ENCODE measurements around the gene DPP9.

The DPP9 gene

DNA sequence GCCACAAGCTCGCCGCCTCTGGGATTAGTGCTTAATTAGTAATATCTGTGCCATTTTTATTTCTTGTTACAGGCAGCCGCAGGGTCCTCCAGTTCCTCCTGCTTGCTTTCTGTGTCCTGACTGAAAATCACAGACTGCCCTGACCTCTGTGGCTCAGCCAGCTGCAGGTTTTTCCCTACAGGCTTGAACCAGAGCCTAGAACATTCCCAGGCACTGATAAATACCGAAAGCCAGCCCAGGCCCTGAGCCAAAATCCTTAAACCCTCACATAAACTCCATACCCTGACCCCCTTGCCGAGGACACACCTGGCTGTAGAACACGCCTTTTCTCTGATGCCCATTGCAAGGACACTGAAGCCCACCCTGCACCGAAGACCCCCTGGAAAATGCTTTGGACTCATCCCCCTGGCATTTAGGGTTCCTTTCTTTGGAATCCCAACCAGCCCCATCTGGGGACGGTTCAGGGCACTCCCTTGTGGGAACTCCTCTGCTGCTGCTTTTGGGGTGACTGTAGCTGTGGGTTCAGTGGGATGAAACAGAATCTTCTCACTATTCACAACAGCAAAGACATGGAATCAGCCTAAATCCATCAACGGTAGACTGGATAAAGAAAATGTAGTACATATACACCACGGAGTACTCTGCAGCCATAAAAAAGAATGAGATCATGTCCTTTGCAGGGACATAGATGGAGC is 15.5 kb downstream of the DPP9 start:
- no peak for DNase-seq

DNA sequence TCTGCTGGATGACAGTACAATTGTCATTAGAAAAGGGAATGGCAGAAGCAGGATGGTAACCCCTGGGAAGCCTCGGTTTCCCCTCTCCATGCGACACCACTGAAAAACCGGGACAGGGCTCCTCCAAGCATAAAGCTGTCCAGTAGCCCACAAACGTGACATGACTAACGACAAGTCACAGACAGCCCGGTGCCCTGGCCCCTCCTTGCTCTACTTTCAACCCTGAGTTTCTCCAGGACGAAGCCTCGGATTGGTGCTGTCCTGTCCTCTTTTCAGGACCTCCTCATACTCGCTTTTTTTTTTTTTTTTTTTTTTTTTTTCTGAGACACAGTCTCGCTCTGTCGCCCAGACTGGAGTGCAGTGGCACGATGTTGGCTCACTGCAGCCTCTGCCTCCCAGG is 16.3 kb downstream of the DPP9 start:
- DNase-seq: no peak

DNA sequence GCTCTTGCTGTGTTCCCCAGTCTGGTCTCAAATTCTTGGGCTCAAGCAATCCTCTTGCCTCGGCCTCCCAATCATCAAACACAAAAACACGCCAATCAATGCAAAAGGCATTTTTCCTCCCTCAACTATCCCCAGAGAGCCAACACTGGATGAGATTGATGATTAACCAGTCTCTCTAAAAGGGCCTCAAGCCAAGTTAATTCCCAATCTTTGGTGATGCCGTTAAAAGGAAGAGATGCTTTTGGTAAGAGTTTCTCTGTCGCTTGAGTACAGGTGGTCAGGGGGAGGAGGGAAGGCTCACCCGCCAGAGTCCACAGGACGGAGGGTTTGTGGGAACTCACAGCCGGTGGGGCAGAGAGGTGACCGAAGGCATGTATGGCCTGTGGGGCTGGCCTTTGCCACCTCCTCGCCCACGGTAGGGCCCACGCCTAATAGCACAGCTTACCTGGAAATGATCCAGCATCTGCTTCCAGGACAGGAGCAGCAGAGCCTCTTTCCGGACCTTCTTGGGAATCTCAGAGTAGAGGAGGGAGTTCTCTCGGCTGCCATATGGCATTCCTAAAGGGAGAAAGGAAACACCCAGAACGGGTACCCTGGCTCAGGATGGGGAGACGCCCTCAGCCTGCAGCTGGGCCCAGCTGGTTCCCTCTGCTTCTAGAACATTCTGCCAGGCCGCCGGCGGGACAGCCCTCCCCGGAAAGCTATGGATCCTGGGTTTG is 18.1 kb downstream of the DPP9 start:
- no peak for DNase-seq

DNA sequence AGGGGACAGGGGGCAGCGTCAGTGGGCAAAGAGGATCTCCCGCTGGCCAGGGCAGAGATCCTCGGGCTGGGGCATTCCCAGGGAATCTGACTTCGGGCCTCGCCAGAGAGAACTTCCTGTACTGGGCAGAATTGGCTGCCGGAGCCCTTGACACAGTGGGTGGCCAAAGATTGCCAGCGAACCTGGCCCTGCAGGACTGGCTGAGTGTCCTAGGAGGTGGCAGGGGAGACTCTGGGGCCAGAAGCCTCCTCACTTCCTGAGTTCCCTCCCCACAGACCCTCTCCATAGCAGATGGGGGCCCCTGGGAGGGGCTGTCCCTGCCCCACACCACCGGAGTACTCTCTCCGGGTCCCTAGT is 19.3 kb downstream of the DPP9 start:
- DNase-seq: no peak

DNA sequence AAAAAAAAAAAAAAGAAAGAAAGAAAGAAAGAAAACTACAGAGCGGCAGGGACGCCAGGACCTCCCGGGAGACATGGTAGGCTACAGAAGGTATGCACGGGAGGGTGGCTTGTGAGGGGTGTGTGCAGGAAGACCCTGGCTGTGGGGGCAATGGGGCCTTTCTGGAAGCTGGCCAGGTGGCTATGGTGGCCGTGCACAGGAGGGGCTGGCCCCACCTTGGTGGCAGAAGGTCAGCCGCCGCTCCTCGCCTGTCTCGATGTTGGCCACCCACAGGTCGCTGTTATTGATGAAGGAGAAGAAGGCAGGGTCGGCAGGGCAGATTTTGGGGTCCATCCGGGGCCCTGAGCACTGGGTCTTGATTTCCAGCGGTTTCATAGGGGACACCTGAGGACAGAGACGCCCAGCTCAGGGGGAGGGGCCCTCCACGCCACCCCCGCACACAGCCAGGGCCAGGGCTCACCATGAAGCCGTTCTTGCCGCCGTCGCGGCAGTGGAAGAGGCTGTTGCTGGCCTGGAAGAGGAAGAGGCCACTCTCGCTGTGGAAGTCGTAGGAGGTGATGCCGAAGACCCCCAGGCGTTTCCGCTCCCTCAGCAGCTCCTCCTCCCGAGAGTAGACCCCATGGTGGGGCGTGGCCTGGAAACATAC is 19.8 kb downstream of the DPP9 start:
- no peak for DNase-seq

DNA sequence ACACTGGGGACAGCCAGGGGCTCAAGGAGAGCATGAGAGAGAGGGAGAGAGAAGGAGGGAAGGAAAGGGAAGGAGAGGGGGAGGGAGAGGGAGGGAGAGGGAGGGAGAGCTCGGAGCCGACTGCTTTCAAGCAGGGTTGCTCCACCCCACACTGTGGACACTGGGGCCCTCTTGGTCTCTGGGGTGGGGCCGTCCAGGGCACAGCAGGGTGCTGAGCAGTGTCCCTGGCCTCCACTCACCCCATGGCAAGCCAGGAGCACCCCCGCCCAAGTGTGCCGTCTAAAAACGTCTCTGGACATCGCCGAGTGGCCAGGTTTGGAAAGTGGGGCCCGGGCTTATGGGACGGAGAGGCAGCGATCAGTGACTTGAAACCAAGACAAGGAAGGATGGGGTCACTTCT is 20.9 kb downstream of the DPP9 start:
- DNase-seq: no peak

DNA sequence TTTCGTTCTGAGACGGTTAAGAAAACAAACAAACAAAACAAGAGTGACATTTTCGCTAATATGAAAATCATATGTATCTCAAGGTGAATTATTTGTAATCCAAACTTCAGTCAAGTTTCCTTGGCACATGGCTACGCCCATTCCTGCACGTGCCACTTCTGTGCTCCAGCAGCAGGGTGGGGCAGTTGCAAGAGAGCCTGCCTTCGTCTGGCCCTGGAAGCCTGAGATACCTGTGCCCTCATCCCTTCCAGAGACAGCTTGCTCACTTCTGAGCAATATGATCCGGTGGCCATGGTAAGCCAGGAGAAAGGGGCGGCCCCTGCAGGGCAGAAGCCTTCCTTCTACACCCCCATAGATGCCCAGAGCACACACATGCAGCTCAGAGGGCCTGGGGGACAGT is 22.1 kb downstream of the DPP9 start:
- no peak for DNase-seq

DNA sequence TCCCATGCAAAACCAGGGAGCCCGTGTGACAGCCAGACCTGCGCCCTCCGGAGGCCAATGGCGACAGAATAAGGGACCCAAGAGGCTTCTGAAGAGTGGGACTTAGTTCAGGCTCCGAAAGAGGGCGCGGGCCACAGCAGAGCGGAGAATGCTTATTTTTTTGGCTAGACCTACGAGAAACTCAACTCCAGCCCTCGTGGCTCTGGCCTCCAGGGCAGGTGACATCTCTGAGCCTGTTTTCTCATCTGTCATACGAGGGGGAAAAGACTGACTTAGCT is 23.0 kb downstream of the DPP9 start:
- DNase-seq: no peak

DNA sequence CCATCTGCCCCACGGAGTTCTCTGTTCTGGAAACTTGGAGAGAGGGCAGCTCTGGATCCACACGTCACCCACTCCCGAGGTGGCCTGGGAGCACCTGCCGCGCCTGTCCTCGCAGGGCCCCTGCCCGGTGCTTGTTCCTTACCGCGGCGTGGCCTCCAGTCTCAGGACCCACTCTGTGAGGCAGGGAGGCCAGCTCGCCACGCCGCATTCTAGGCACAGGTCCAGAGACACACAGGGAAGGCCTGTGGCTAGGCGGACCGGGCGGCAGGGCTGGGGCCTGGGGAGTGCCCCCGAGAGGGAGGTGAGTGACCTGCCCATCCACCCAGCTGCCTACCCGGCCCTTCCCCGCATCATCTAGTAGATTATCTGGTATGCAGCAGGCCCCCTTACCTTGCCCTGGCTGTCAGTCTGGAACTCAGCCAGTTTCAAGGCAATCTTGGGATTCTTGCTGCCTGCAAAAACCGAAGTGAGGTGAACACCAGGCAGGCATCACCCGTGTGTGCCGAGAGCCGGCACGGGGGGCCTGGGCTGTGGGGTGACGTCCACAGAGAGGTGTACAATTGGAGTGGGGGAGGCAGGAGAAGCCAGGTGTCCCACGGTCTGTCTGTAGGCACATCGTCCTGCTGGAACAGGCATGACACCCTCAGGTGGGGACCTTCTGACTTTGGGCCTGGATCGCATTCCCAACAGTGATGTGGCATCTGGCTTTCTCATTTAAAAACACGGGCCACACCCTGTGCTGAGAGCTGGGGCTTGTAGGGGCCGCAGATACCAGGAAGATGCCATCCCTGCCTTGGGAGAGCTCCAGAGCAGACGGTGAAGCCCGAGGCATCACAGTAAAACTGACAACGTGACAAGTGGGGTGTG is 23.6 kb downstream of the DPP9 start:
- DNase-seq: no peak

DNA sequence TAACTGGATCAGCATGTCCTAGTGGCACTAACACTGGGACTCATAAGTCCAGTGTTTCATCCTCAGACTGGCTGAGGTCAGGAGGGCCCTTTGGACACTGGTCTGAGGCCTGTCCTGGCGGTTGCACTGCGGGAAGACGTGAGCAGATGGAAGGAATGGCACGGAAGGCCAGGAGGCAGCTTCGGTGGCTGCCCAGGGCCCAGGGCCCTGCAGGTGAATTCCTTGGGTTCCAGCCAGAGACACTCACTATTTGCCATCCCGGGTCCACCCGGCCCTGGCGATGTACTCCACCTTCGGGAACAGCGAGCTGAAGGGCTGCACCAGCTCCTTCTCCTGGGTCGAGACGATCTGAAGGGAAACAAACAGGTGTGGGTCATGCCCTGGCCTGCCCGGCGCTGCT is 26.3 kb downstream of the DPP9 start:
- DNase-seq: no peak

DNA sequence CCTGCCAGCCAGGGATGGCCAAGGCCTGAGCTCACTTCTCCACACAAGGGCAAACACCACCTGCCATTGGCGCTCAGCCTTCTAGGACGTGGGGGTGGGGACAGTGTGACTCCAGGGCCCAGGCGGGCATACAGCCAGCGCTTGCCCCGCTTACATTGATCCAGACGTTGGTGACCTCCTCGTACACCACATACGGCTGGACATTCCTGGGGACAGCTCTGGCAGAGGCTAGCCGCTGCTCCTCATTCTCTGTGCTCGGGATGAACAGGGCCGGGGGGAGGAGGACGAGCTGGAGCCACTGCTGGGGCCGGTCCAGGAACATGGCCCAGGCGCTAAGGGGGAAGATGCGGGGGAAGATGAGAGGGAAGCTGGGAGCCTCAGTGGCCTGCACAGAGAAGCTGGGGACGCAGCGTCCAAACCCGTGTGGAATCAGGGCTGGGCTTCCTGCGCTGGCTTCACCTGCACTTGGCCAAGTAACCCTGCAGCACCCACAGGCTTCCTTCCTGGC is 28.4 kb downstream of the DPP9 start:
- no peak for DNase-seq

DNA sequence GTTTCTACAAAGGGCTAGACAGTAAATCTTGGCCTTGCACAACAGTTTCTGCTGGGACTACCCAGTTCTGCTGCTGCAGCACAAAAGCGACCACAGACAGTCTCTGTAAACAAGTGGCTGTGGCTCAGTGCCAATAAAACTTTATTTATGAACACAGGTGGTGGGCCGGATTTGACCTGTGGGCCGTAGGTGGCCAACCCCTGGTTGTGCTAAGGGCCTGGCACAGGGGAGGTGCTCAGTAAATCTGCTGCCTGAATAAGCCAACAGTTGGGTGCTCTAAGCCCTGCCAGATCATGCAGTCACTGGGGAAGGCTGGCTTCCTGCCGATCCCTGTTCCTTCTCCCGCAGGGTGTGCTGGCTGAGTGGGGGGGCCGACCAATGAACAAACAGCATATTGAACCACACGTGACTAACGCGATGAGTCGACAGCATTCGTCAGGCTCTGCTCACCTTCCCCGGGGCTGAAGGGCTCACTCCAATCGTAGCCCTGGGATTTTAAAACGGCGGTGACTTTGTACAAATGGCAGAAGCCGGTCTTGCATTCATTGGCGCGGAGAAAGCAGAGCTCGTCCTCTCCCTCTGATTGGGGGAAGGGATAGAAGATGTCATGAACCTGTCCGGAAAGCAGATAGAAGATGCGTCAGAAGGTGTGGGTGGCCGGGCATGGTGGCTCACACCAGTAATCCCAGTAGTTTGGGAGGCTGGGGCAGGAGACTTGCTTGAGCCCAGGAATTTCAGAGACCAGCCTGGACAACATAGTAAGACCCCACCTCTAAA is 29.2 kb downstream of the DPP9 start:
- DNase-seq: no peak

DNA sequence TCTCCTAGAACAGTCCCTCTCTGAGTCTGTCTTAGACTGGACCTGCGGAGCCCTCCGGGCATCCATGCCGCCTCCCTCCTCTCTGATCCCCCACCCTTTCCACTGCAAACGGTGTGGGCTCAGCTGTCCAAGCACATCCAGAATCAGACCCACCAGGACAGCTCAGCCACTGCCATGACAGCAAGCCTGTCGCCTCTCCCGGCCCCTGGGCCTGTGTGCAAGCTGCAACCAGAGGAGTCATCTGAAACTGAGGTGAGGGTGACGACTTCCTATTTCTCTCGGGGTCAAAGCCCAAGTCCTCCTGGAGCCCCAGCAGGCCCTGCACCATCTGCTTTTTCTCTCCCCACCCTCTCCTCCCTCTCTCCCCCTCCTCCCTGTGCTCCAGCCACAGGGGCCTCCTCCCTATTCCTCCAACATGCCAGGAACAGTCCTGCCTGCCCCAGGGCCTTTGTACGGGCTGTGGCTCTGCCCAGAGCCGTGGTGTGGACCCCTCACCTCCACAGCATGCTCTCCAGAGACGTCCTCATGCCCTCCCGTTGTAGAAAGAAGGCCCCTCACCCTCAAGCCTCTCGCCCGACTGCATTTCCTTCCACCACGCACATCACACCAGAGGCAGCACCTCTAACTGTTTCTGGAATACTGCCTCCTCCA is 30.0 kb downstream of the DPP9 start:
- no peak for DNase-seq

DNA sequence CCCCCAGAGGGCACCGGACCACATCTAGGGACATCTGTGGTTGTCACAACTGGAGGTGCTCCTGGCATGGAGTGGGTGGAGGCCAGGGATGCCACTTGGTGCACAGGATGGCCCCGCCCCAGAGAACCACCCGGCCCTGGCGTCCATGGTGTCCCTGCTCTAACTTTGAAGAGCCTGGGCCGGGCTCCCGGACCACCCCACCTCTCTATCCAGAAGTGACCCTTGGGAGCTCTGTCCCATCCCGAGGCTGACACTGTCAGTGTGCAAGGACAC is 30.6 kb downstream of the DPP9 start:
- DNase-seq: no peak

DNA sequence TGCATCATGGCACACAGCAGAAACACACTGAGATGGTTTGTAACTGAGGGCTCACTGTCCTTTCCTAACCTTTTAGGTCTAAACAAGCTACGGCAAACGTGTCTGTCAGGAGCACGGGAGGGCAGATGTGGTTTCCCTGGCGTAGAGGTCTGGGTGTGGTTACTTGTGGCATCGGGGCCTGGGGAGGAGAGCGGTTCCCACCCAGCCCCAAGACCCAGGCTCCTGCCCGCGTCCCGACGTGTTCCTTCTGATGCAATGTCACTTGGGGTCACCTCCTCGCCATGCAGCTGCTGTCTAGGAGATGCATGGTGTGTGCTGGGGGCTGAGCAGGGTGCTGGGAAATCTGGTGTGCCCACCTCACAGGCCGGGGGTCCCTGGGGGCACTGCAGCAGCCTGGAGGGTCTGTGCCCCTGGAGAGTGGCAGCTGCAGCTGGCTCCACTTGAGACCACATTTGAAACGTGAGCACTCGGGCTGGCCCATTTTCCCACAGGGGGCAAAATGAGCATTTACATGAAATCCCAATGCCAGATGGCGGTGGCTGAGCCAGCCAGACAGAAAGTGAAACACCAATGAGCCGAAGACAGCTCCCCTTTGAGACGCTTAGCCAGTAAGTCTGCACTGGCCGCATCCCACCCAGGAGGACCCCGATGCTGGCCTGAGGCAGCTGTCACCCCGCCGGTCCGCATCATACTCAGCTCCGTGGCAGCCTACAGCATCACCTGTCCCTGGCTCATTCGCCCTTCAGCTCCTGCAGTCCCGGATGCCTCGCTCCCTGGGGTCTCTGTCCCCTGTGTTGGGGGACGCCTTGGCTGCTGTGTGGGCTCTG is 31.2 kb downstream of the DPP9 start:
- DNase-seq: no peak

DNA sequence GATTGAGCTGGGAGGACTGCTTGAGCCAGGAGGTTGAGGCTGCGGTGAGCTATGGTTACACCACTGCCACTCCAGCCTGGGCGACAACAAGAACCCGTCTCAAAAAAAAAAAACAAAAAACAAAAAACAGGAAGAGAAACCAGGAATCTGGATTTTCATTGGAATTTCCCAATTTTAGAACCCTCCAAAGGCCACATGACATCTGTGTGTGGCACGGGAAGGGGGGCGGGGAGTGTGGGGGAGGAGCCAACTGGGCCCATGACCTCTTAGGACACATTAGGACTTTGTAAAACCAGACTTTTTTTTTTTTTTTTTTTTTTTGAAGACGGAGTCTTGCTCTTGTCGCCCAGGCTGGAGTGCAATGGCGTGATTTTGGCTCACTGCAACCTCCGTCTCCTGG is 32.3 kb downstream of the DPP9 start:
- DNase-seq: no peak

DNA sequence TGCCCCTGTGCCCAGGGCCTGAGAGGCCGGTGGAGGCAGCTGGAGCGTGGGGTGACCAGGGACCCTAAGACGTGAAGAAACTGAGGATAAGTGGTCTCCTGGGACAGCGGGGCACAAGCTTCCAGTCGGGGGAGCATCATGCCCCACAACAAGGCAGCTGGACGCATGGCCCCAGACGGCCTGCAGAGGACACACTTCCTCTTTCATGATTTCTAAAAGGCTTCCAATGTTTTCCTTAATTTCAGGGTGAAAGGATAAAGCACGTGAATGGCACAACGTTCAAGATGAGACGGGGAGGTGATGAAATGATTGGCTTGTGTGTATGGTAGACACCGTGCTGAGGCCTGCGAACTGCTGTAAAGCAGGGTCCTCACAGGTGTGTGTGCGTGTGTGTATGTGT is 33.3 kb downstream of the DPP9 start:
- no peak for DNase-seq

DNA sequence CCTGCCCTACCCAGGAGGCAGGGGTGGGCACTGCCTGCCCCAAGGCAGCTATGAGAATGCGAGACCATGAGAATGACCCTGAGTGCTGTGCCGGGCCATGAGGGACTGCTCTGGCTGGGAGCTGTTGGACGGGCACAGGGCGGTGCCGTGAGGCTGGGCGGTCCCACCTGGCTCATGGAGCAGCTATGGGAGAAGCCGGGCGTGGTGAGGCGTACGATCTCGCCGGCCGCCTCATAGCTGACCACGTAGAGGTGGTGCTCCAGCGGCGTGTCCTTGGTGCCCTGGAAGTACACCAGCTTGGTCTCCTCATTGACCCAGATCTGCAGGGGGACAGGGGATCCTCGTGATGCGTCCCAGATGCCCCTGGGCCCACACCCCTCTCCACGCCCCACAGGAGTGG is 34.2 kb downstream of the DPP9 start:
- DNase-seq: no peak

DNA sequence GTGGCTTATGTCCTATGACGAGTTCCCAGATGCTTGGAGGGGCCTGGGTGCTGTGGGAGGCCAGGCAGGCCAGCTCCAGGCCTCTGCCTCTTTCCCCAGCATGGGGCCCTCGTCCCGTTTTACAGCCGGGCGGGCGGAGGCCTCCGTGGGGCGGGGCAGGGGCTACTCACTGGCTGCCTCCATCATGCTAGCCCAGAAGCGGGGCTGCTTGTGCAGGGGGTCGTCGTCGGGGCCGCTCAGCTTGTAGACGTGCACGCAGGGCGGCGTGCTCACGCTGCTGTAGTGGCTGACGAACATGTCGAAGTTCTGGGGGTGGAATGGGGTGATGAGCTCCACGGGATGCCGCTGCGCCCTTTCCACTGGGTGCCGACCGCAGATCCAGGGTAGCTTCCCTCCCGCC is 35.1 kb downstream of the DPP9 start:
- DNase-seq: no peak

DNA sequence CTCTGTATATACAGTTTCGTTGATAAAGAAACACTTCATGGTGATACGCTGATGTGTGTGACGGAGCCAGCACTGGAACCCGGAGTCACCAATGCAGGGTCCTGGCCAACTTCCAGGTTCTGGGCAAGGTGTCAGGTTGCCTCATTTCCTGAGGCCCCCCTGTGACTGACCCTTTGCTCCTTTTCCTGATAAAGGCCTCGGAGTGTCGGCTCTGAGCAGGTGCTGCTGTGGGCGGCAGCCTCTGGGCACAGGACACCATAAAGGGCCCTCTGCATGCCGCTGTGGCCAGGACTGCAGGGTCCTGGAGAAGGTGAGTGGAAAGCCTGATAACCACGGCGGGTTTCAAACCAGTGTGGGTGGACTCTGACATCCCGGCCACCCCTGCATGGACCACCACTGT is 36.2 kb downstream of the DPP9 start:
- DNase-seq: no peak

DNA sequence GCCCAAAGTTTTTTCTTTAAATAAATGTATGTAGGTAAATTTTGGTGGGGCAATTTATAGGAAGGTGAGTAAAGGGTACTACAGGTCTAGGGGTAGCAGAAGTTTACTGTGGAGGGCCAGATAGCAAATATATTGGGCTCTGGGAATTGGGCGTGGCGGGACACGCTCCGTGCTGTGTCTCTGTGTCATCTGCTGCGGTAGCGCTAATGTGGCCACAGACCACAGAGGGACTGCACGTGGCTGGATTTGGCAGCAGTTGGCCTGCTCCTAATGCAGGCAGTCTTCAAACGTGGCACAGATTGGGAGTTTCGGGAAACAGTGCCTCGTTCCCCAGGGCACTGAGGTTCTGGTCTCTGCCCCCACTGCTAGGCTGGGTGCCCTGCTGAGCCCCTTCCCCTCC is 36.9 kb downstream of the DPP9 start:
- DNase-seq: no peak

Measured in CD4-positive, alpha-beta T cell treated with Interleukin-15 for 1 hour (primary cell).